AG08396 (cell line): ENCODE data around the gene RNF220.

Source experiments
- DNase-seq: peaks from one replicate; pipeline ENCODE4 v3.0.0; 2012; ENCODE audit warnings: low spot score, mixed read lengths

Gene RNF220

DNA sequence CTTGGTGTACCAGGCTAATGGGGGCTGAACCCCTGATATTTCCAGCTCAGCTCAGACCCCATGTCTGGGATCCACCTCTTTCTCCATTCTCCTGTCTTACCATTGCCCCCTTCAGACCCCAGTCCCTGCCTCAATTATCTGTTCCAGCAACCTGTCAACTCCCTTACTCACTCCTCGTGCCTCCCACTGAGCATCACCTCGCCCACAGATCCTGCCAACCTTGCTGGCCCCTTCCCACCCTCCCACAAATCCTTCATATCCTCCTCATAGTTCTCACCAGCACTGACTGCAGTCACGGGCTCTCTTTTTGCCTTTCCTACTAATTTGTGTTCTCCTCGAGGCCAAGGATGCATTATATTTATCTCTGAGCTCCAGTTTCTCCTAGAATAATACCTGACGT lies 206.4 kb downstream of the RNF220 start:
- DNase-seq, result no peak

DNA sequence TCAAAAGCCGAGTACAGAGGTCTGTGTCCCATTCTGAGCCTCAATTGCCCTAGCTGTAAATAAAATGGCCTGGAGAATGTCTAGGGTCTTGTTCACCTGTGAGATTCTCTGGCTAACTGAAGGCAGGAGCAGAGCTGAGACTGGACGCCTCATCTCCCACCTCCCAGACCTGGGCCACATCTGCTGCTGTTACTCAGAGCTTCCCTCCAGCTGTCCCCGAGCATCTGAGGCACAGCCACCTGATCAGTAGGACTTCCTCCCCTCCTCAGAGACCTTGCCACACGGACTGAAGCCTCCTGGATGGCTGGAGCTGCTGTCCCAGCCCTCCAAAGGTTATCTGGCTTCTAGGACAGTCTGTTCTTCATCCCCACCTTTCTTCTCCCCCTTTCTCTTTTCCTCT lies 206.8 kb downstream of the RNF220 start:
- no peak for DNase-seq

DNA sequence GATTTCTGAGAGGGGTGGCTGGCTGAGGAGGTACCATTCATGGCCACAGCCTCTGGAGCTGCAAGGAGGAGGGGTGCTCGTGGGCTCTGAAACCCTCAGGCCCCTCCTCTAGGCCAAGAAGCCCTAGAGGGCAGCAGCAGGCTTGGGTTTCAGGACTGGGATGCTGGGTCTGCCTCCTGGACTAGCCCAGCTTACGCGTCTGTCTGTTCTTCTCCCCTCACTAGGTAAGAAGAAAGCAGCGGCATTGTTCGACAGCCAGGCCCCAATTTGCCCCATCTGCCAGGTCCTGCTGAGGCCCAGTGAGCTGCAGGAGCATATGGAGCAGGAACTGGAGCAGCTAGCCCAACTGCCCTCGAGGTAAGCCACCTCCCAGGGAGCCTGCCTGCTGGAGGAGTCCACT lies 208.9 kb downstream of the RNF220 start:
- no peak for DNase-seq

DNA sequence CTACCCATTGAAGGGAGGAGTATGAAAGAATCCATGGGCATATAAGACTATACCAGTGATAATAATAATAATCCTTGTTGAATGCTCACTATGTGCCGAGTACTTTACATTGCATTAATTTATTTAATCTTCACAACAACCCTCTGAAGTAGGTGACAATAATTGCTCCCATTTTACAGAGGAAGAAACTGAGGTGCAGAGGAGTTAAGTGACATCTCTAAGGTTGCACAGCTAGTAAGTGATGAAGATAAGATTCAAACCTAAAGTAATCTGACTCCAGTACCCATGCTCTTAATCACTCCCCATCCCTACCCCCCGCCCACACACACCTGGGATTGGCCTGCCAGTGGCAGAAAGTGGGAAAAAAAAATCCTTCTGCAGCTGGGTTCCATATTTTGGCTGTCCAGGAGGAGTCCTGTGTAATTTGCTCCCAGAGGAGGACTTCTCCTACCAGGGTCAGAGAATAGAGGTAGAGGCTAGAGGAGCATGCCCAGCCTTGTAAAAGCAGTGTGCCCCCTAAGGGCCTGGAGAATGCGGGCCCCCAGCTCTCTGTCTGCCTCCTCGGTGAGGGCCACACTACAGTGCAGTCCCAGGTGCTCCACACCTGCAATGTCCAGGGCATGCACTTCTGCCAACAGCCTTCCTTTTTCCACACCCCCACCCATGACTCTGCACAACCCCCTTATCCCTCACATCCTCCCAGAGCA lies 211.4 kb downstream of the RNF220 start:
- DNase-seq, result no peak

DNA sequence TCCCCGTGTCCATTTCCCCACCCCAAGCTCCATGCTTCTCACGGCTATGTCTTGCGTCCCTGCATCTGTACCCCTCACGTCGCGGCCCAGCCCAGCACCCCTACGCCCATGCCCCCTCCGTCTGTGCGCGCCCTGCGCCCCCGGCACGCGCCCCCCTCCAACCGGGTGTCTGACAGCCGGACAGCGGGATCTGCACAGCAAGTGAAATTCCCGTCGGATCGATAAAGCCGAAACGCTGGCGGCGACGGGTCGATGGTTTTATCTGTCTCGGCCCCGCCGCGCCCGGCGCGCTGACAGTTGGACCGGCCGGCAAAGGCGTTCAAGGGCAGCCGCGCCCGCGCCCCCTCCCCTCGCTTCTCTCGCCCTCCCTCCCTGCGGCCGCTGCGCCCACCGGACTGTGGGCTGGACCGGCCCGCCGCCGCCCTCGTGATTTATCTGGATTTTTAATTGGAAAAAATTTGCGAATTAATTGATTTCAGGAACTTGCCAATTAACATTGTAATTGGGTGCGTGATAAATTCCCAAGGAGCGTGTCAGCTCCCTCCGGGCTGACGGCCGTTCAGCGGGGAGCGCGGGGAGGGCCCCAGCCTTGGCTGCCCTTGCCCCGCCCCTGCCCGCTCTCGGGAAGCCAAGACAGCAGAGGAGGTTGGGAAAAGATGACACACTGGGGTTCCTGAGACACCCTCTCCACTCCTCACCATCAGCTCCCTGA lies 212.1 kb downstream of the RNF220 start:
- DNase-seq, result peak; percentile 95

DNA sequence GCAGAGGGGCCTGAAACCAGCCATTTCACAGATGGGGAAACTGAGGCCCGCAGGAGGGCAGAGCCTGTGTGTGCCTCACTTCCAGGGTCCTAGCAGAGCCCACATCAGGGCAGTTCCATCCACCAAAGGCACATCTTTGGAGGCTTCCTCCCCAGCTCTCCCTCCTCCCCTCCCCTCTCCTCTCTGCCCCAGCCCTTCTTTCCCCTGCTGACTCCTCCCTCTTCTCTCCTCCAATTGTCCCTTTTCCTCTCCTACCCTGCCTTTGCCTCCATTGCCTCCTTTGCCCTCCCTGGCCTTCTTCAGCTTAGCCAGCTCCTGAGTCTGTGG lies 212.6 kb downstream of the RNF220 start:
- DNase-seq, result no peak

DNA sequence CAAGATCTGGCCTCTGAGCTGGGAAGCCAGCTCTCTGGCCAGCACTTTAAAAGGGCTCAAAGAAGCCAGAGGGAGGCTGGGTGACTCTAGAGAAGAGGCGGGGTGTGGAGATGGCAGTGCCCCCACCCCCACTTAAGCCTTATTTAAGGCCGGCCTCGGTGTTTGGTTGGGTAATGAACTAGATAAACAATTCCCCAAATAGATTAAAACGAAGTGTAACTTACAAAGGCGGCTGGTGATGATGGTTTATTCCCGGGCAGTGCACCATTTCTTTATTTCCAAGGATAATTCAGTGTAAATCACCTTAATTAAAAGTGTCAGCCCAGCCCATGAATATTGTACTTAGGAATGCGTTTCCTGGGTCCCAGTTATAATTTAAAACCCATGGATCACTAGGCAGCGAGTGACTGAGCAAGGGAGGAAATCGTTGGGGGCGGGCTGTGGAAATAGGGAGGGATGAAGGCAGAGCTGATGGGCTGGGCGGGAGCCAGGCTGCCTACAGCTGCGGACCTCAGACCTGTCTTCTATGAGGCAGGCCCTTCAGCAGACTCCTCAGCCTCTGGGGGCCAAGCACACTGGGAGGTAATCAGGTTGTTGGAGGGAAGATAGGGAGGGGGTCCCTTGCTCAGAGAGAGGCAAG lies 214.3 kb downstream of the RNF220 start:
- peak; percentile 65 for DNase-seq

DNA sequence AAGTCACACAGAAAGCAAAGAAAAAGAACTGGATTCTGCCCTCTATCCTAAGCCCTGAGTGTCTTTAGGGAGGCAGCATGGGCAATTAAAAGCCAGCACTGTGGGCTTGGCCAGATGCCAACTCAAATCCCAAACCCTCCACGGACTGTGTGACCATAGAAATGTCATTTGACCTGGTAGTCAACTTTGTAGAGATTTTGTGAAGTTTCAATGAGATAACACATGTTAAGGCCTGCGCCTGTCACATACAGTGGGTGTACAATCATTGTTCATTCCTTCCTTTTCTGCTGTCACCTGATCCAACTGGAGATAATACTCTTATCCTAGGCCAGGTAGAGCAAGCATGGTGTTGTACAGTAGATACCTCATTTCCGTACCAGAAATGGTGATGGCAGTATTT lies 215.0 kb downstream of the RNF220 start:
- no peak for DNase-seq

DNA sequence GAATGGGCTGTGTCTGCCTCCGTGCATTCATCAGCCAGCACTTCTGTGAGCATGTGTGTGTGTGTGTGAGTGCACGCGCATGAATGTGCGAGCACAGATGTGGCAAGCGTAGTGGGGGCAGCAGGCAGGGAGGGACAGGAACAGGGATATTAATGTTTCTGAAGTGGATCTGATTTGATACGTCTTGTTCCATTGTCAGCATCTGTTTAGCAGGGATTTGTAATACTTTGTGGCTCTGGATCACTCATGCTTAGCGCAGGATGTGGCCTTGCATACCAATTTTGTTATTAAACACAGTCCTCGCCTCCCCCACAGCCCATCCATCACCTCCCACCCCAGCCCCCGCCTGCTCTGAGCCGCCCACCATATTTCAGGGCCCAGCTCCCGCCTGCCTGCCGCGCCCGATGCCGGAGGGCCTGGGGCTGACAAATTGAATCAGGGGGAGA lies 216.8 kb downstream of the RNF220 start:
- DNase-seq, result peak; percentile 33

DNA sequence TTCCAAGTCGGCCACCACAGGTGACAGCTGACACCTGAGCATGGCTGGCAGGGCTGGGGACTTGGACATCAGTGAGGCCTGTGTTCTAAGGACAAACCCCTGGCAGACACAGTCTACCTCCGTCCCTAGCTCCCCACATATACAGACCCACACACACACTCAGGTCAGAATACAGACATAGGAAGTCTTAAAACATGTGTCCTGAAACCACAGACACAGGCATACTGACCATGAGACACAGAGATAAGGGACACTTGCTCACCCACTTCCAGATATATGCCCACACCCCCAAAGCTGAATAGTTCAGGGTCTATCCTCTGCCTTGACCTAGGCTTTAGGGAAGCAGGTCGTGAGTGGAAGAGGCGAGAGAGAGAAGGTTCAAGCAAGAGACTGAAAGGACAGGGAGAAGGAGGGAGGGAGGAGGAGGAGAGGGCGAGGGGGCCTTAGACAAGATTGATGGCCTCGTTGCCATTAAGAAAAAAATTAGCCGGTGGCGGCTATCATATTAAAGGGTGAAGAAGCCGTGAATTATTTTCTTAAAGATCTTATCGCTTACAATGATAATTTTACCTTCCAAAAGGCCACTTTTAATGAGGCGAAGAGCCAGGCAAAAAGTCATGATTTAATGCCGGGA lies 219.3 kb downstream of the RNF220 start:
- DNase-seq, result no peak

DNA sequence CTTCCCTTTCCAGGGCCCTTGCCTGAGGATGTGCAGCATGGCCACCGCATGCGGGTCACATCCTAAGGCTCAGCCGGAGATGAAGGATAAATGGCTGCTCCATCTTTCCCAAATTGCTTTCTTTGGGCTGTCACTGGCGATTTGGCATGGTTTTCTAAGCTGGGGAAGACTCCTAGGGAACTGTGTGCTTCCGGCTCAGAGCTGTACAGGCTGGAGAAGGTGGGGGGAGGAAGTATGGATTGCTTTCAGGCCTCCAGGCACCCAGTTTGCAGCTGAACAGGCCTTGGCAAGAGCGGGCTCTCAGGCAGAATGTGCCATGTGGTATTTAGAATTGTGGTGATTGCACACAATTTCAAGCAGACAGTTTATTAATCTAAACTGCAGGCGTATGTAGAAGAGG lies 220.3 kb downstream of the RNF220 start:
- DNase-seq, result no peak

DNA sequence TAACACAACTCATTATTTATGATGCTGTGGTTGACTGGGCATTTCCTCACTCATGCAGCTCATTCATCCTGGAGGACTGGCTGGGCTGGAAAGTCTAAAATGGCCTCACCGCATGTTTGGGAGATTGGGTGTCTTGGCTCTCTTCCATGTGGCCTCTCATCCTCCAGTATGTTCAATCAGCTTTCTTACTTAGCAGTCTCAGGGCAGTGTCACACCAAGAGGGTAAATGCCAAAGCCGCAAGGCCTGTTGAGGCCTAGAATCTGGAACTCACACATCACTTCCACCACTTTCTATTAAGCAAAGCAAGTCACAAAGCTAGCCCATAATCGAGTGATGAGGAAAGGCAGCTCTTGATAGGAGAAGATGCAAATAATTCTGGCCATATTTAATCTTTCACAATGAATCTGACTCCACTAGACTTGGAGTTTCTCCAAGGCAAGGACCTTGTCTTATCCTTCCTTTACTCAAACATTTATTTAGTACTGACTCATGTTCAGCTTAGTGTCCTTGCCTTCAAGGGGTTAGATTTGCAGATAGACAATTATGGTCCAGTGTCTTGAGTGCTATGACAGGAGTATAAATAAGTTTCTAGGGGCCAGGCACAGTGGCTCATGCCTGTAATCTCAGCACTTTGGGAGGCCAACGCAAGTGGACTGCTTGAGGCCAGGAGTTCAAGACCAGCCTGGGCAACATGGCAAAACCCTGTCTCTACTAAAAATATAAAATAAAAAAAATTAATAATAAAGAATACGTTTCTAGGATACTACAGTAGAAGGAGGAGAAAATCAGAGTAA lies 224.1 kb downstream of the RNF220 start:
- peak; percentile 80 for DNase-seq

DNA sequence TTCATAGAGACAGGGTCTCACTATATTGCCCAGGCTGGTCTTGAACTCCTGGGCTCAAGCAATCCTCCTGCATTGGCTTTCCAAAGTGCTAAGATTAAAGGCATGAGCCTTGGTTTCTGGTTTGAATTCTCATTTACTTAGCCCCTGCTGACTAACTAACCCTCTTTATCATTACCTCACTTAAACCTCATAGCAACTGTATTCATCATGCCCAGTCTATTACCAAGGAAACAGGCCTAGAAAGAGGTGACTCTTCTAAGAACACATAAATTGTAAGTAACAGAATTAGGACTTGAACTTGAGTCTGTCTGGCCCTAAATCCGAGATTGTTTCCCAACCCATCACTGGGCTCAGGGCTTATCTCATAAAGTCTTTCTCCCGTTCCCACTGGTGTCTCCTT lies 225.1 kb downstream of the RNF220 start:
- peak; percentile 64 for DNase-seq

DNA sequence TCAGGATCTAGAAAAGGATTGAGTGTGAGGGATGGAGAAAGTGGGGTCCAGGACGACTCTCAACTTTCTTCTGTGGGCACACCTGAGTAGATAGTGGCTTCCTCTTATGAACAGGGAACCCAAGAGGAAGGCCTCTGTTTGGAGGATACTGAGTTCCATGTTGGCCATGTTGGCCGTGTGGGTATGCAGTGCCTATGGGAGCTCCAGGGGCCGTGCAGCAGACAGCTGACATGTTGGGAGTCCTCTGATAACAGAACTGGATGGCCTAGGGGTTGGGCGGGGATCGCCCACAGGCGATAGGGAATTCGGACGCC lies 226.2 kb downstream of the RNF220 start:
- no peak for DNase-seq

DNA sequence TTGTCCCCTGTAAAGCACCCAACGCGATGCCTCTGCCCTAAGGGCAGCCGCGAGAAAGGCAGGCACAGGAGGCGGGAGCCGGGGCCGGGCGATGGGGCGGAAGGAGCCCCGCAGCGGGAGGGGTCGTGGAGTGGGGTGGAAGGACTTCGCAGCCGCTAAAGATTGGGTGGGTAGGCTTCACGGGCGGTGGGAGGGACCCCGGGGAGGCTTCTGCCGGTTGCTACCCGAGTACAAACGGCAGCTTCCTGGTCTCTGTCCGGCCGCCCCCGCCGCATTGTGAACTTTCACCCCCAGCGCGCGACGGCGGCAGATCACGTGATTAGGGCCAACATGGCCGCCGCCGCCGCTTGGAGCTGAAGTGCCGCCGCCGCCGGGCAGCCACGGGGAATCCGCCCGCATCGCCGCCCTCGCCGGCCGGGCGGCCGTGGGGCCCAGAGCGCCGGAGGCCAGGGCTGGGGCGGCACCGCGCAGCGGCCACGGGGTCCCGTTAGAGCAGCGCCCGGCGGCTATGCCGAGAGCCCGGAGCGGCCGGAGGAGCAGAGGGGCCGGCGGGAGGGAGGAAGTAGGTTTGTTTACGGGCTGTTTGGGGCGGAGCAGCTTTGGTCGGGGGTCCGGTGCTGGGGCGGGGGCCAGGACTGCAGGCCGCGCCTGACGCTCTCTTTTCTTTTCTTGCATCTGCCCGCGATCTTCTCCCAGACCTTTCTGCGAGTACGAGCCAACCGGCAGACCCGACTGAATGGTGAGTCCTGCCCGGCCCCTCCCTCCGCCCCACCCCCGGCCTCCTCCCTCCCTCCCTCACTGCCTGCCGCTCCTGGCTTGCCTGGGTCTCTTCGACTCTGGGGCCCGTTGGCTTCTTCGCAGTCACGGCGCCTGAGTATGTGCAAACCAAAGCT lies 226.8 kb downstream of the RNF220 start:
- DNase-seq, result peak; percentile 92

DNA sequence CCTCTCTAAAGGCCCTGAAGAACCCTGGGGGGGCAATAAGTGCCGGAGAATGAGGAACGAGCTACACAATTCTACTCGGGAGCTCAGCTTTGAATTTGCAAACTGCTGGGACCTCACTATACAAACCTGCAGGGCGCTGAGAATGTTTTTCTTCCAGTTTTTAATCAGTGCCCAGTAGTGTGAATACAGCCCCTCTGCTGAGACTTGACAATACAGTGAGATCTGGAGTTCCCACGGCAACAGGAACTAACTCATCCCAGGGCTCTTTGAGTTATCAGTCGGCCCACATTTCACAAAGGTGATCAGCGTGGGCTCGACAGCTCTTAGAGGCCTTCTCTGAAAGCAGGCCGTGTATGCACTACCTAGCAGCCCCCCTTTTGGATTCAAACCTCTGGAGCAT lies 227.5 kb downstream of the RNF220 start:
- no peak for DNase-seq

DNA sequence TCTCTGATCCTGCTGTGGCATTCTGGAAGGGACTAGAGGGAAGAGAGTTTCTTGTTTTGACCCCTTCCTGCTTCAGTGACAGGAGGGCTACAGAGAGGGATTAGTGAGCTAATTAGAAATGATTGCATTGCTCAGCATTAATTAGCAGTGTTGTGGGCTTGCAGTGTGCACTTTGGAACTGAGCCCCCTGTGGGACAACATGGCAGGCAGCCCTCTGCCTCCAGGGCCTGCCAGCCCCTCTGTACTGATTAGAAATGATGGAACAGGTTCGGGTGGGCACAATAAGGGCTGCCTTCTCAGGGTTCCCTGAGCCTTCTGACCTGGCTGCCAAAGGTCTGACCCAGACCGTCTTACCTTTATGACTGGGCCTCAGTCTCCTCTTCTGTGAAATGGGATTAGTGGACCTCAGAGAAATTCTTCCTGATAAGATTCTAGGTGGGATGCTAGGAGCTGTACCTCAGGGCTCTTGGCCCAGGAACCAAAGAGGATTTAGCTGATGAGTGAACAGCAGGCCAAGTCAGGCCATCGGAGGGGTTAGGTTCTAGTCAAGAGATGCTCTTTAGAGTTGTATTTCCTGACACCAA lies 229.6 kb downstream of the RNF220 start:
- DNase-seq, result no peak

DNA sequence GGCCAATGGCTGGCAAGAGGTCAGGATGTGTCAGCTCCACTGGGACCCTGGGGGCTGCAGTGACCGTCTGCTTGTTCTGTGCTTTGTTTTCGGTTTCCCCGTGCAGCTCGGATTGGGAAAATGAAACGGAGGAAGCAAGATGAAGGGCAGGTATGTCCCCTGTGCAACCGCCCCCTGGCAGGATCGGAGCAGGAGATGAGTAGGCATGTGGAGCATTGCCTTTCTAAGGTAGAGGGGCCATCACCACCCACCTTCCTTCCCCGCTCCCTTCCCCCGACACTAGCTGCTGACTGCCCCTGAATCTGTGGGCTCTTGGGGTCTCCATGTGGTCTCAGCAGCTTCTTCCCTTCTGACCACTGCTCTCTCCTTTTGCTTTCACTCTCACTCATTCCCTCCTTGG lies 230.4 kb downstream of the RNF220 start:
- no peak for DNase-seq

DNA sequence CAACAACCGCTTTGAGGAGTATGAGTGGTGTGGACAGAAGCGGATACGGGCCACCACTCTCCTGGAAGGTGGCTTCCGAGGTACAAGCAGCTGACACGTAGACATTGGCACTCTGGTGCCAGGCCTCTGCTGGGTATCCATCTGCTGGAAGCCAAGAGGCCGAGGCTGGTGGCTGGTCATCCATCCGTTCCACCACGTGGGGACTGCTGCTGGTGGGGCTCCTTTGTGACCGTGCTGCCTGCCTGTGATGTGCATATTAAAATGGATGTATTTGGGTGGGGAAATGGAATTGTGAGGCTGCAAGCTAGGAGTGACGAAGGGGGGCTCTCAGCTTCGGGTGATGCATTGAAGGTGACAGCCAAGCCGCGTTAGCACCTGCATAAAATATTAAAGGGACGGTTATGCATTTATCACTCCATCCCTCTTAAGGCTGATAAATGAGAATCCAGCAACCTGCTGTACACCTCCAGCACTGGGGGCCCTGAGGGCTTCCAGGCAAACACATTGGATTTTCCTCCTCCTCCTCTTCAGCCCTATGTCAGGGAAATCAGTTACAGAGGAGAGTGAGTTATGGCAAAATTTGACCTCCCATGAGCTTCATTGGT lies 231.1 kb downstream of the RNF220 start:
- DNase-seq, result no peak
